Measurements from ENCODE around the gene JAZF1.

JAZF1 gene

DNA sequence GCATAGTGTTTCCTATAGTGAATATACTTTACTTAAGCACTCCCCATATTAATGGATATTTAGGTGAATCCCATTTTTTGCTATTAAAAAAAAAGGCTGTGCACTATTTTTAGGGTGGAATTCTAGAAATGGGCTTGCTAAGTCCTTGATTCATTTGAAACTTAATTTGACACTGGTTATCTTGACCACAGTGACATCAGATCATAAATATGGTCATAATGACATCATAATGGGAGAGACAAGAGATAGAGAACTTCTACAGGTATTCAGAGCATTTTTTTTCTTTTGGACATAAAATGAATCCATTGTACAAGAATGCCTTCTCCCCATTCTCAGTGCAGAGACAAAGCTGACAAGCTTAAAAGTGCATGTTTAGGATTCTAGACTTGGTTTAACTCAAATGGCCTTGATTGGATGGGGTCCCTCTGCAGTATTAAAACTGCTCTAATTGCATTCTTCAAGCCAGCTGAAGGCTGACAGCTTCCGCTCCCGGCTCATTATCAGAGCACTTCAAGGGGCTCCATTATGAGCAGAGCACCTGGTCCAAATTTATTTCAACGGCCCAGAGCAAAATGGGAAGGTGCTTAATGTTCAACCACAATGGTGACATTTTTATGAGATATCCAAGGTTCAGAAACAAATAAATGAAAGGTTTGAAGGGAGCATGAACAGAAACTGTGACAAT lies 104.8 kb downstream of the JAZF1 start:
- no peak for DNase-seq (ENCODE audit: low spot score)

DNA sequence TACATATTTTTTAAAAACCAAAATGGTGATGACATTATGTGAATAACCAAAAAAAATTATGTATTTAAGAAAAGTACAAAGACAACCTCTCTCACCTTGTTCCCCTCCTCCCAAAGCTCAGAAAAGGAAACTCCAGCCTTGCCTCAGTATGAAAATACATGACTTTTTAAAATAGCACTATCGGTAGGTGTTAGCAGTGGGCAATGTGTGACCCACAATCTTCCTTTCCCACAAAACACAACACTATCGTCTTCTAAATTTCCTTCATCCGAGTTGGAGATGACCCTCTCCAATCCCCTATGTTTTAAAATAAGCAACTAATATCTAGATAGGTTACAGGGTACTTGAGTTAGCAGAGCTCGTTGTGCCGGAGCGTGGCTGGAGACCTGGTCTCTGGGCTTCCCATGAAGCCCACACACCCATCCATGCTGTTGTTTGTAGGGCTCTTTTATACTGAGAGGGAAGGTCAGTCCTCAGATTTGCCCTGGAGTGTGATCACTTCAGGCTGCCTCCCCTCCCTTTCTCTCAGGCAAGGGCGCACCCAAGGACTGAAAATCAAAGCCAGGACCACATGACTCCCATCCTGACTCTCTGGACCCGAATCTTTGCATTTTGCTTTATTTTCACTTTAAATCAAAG lies 107.6 kb downstream of the JAZF1 start:
- DNase-seq (ENCODE audit: low spot score) = no peak

GRCh38 chr7:28071570-28071969 lies 109.0 kb downstream of the JAZF1 start:
- no peak for DNase-seq (ENCODE audit: low spot score)

GRCh38 chr7:28070297-28071055 lies 110.1 kb downstream of the JAZF1 start:
- DNase-seq (ENCODE audit: low spot score) = no peak

GRCh38 chr7:28069807-28070206 lies 110.8 kb downstream of the JAZF1 start:
- peak; percentile 32 for DNase-seq (ENCODE audit: low spot score)

- no peak for DNase-seq (ENCODE audit: low spot score)
Observed at GRCh38 chr7:28069388-28069787, 111.2 kb downstream of the JAZF1 start.

- DNase-seq (ENCODE audit: low spot score) = peak; percentile 50
Observed at GRCh38 chr7:28068811-28069216, 111.8 kb downstream of the JAZF1 start.

GRCh38 chr7:28067171-28067570 lies 113.4 kb downstream of the JAZF1 start:
- no peak for DNase-seq (ENCODE audit: low spot score)

- DNase-seq (ENCODE audit: low spot score) = no peak
Observed at GRCh38 chr7:28065721-28066285, 114.8 kb downstream of the JAZF1 start.

- no peak for DNase-seq (ENCODE audit: low spot score)
Observed at GRCh38 chr7:28065308-28065707, 115.3 kb downstream of the JAZF1 start.

GRCh38 chr7:28064437-28064836 lies 116.2 kb downstream of the JAZF1 start:
- no peak for DNase-seq (ENCODE audit: low spot score)

- DNase-seq (ENCODE audit: low spot score) = no peak
Observed at GRCh38 chr7:28062197-28062991, 118.2 kb downstream of the JAZF1 start.

DNA sequence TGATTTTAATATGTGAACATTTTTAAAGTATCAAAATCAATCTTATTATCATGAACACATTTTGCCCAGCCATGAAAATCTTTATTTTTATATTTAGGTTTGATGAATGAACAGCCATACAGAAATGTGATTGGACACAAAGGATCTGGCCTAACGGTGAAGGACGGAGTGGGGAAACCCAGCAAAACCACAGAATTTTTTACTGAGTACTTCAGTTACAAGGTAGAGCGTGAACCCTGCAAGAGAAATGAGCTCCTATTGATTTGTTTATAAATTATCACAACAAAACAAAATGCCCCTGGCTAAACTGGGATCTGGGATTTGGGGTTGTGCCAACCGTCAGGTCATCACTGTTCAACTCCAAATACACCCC lies 118.8 kb downstream of the JAZF1 start:
- no peak for DNase-seq (ENCODE audit: low spot score)

- no peak for DNase-seq (ENCODE audit: low spot score)
Observed at GRCh38 chr7:28060371-28060950, 120.1 kb downstream of the JAZF1 start.

GRCh38 chr7:28055161-28055544 lies 125.4 kb downstream of the JAZF1 start:
- peak; percentile 17 for DNase-seq (ENCODE audit: low spot score)

GRCh38 chr7:28054531-28055160 lies 125.9 kb downstream of the JAZF1 start:
- DNase-seq (ENCODE audit: low spot score) = no peak

- no peak for DNase-seq (ENCODE audit: low spot score)
Observed at GRCh38 chr7:28052933-28053332, 127.7 kb downstream of the JAZF1 start.

- no peak for DNase-seq (ENCODE audit: low spot score)
Observed at GRCh38 chr7:28048694-28049093, 131.9 kb downstream of the JAZF1 start.

DNA sequence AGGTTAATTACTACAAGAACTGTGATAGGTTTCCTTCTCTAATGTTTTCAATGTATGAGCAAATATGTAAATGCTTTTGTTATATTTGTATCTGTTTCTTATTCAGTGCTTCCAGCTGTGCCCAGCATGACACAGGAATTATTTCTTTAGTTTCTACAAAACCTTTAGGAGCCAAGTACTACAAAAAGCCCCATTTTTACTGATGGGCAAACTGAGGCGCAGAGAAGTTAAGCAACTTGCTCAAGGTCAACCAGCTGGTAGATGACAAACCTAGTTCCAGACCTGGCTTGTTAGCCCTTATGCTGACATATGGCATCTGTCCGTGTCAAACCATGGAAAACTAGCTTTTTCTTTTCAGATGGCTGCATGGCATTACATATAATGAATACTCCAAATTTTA lies 134.6 kb downstream of the JAZF1 start:
- DNase-seq (ENCODE audit: low spot score) = no peak

DNA sequence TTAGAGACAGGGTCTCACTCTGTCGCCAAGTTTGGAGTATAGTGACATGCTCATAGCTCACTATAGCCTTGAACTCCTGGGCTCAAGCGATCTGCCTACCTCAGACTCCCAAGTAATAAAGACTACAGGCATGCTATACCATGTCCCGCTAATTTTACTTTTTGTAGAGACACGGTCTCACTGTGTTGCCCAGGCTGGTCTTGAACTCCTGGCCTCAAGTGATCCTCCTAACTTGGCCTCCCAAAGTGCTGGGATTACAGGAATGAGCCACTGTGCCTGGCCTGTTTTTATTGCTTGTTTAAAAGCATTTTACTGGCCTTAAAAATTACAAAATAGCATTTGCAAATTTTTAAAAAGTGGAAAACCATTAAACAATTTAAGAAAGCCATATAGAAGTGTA lies 135.0 kb downstream of the JAZF1 start:
- no peak for DNase-seq (ENCODE audit: low spot score)

- no peak for DNase-seq (ENCODE audit: low spot score)
Observed at GRCh38 chr7:28044825-28045224, 135.8 kb downstream of the JAZF1 start.

Measured in hepatic stellate cell (primary cell).